DMS 273 (cell line): ENCODE measurements around the gene CIROP.

Source experiments
- DNase-seq: peaks from one replicate; lab custom pipeline; 2025; ENCODE audit not compliant: unreplicated experiment; lab: John Stamatoyannopoulos, UW

The CIROP gene

DNA sequence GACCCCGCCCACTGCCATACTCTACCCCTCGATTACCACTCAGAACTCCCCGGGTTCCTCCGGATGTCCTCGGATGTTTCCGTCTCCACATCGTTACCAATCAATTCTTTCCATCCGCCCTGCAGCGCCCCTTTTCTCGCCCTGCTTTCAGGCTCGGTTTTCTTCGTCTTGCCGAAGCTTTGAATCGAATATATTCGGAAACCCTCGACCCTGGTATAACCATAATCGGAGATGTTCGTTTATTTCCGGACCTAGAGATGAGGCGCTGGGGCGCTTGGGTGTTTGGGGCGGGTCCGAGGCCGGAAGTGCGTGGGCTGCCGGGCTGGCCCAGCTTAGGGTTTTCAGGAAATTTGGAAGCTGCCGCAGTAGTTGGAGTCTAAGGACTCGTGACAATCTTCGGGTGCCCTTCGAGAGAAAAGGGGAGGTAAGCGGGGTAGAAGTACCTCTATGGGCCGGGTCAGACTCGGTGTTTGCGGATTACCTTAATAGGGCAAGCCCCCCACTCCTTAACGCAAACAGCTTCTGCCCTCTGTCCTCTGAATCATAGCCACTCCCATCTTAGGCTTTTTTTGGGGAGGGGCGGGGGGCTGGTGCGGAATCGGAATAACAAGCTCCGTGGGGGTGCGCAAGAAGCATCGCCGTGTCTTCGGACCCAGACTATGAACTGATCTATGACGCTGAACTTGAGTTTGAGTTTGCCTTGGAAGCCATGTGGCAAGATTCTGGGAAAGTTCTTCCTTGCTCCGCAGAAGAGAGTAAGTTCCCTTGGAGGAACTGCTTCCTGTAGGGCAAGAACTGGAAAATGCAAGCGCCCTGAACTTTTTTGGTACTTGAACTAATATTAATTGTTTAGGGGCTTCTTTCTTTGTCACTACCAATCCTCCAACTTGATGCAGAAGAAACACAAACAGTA is 9.3 kb downstream of the CIROP start, which contains the start of gene C14orf119:
Gene C14orf119 (plus strand): TSS at position 310 of the 913 bp plus-strand sequence. CDS start 2,154 bp downstream, outside the sequence.
- DNase-seq = no peak

DNA sequence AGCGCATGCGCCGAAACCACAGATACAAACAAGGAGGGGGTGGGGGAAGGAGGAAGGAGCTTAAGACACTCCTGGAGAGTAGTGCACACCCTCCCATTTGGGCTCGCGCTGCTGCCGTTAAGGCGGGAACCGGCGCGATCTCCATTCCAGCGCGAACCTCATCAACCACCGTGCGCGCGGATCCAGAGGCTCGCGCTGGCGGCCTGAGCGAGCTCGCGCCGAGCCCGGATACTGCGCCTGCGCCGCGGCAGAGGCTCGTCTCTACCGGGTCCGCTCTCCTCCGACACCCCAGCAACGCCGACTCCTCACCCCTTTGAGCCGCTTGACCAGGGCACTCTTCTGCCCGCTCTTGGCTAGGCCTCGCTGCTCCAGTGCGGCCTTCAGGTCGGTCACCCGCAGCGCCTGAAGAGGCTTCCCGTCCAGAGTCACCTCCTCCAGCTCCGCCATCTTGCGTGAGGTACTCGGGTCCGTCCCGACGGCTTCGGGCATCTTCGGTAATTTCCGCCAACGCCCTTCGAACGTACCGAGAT is 10.1 kb downstream of the CIROP start, which contains the start of gene ACIN1:
Gene ACIN1 (minus strand): TSS at position 471 of the 530 bp plus-strand sequence. CDS start 24 bp downstream, at position 447.
- no peak for DNase-seq

DNA sequence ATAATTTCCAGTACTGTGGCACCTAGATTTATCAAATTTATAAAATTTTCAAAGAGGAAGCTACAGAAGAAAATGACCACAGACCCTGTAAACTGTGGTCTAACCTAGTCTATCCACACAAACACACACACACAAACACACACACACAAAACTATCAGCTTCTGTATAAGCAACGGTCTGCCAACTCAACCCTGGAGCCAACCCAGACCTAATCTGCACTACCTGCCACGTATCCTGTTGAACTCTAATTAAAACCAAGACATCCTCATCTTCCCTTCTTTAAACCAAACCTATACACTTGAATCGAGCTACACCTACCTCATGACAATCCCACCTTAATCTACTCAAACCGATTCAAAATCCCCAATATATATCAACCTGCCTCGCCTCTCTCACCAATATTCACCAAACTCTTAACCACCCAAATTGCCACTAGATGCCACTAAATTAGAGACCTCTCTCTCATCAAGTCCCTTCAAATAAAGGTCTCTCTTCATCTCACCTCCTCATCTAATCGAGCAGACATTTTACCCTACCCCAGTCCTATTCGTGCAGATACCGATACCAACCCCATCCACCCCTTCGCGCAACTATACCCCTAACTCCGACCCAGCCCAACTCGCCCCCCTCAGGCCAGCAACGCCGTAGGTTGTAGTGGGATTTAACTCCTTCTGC is 10.7 kb downstream of the CIROP start:
- no peak for DNase-seq

DNA sequence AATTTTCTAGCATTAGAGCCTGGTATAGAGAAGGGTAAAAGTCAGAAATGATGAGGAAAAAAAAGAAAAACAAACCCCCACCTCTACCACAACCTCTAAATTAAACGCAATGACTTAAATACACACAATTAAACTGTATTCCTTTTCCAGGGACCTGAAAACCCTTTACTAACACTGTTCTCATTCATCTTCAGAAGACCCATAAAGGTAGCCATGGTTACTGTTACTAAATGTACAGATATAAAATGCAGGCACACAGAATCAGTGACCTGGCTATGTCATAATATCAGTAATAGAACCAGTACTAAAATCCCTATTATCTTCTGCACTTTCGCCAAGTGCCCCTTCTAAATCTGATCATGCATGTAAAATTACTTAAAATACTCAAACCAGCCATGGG is 11.3 kb downstream of the CIROP start:
- no peak for DNase-seq

DNA sequence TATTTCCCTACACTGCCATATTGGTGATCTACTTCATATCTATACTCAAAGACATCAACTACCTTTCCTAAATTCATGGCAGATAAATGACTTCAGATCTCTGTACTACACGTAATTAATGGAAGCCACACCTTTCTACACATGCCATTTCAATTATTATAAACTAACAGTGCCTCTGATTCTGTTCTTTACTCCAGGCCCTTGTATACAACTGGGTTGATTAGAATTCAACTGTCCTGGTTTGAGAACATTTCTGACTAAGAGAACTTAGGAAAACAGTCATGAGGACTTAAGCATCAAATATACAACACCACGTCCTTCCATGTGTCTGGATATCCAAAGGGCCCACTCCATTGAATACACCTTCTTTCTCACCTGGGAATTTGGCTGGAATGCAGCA is 11.7 kb downstream of the CIROP start:
- no peak for DNase-seq

DNA sequence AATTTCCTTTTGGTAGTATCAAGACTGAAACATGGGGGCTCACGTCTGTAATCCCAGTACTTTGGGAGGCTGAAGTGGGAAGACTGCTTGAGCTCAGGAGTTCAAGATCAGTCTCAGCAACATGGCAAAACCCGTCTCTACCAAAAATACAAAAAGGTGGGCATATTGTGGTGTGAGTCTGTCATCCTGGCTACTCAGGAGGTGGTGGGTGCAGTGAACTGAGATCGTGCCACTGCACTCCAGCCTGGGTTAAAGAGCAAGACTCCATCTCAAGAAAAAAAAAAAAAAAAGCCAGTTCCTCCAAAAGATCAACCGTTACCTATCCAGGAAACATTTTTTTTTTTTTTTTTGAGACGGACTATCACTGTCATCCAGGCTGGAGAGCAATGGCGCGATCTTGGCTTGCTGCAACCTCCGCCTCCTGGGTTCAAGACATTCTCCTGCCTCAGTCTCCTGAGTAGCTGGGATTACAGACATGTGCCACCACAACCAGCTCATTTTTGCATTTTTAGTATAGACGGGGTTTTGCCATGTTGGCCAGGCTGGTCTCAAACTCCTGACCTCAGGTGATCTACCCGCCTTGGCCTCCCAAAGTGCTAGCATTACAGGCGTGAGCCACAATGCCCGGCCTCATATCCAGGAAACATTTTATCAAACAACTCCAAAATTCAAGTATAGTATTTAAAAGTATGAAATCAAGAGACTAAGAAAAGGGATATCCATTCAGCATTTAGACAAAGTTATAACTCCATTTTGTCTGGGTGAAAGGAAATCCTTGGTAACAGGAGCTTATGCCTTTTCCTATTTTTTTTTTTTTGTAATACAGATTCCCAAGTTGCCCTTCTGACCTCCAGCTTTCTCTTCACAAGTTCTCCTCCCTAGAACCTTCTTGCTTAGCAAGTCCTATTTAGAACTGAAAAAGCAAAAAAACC is 13.2 kb downstream of the CIROP start:
- DNase-seq = no peak

DNA sequence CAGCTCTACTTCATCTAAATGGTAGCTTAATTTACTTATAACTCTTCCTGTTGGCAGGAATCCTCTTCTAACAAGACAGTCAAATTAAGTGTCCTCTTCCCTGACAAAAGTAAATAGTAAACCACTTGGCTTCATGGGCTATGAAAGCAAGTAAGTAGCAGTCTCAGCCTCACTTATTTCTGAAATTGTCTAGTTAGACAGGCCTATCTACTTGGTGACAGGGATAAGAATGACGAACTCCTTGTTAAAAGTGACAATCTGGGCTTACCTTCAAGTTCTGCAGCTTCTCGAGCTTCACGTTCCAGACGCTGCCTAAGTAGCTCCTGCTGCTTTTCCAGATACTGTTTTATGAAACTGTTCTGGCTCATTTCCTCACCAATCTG is 14.5 kb downstream of the CIROP start:
- no peak for DNase-seq

DNA sequence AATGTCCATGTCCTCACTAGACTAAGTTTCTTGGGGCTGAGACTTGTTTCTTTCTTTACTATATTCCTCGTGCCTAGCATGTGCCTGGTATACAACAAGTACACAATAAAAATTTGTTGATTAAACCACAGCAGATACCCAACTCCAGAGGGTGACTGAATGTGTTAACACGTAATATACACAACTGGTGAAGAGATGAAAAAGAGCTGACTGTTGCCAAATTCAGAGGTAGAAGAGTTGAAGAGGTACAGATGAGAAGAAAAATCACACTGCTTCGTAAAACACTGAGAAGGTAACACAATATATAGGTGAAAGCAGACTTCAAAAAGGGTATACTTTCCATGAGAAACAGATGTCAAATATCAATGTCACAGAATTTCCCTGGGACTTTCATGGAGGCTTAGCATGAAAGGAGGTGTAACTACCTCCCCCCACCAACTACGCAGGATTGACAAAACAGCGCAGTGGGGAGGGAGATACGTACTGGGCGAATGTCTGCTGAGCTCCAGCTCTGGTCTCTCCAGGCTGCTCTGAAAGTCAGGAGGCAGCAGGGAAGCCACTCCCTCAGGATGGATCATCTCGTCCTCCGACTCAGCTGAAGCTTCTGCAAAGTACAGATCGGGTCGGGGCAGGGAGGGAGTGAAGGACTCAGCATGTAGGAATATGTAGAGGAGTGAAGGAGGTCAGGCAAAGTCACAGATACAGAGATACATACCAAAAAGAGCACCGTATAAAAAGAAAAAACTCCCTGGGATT is 15.1 kb downstream of the CIROP start:
- DNase-seq = no peak

DNA sequence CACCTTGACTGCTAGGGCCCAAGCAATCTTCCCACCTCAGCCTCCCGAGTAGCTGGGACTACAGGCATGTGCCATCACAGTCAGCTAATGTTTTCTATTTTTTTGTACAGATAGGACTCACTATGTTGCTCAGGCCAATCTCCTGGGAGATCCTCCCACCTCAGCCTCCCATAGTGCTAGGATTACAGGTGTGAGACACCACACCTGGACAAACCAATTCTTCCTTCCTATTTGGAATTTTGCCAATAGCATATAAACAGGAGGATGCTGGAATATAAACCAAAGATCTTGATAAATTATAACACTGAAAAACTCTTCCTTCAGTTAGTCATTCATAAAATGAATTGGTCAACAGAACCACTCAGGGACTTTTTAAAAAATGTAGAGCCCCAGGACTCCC is 18.2 kb downstream of the CIROP start:
- no peak for DNase-seq

DNA sequence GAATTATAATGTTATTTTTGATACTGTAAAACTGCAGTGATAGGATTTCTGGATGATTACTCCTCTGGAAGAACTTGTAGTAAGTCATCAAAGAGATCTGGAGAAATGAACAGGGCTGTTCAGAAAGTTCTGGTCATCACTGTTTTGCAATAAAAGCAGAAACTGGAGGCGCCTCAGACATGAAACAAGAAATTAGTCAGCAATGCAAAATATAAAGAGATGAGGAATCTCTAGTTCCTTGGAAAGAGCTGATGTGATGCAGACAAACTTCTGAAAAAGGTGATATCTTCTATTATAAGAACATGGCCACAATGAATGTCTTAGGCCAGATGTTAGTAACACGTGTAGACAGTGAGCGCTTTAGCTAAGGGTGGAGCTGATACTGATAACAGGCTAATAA is 19.3 kb downstream of the CIROP start:
- DNase-seq = no peak

DNA sequence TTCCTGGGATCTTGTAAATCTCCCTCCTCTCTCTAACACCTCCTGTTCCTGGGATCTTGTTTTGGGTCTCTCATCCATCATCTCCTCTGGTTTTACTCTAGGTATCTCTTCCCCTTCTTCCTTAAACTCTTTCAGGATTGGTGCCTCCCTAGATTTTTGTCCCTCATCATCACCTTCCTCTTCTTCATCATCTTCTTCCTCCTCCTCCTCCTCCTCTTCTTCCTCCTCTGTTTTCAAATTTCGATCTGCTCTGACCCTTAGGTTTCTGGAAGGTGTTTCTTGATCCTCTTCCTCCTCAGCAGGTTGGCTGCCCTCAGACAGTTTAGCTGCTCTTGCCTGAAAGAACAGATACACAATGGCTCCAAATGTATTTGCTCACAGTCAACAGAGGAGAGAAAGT is 24.3 kb downstream of the CIROP start:
- no peak for DNase-seq

DNA sequence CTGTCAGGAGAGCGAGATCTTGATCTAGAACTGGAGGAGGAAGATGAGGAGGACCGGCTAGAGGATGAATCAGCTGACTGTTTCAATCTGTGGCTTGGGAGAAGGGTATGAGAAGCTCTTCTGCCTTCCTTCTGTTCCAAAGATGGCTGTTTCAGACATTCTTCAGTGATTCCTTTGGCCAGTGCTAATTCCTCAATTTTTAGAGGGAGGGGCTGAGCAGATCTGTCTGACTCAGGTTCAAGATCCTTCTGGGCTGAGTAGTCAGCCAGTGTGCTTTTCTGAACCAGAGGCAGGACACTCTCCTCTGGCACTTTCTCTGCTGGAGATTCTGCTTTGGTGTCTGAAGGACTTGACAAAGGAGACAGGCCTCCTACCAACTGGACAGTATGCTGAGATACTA is 25.1 kb downstream of the CIROP start:
- no peak for DNase-seq

DNA sequence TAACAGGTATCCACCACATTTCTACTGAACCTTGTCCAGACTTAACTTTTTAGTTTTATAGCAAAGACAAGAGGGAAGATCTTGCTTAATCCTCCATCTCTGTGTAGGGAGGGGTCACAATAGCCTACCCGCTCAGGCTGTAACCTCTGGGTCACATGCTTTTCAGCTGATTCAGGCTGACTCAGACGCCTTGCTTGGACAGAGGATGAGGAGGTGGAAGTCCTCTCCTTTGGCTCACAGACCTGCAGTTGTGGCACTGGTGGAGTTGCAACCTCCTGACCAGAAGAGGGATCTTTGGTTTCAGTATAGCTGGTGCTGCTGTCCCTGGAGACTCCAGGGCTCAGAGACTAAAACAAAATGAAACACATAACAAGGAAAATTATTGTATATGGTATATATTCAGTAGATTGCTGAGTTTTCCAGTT is 26.1 kb downstream of the CIROP start:
- DNase-seq = no peak

DNA sequence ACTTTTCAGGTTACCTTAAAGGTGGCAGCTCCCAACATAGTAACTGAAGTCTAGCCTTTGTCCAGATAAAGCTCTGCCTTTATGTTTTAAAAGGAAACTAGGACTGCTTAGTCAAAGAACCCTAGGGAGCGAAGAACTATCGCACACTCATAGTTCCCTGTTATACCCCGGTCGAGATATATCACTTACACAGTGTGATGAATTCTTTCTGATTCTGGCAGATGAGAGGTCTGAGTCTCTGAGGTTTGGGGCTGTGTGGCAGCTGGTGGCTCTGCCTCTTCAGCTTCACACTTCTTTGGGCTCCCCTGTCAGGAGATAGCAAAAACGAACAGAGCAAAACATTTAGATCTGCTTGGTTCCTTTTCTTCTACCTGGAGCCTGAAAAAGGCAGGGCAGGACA is 26.8 kb downstream of the CIROP start:
- no peak for DNase-seq

DNA sequence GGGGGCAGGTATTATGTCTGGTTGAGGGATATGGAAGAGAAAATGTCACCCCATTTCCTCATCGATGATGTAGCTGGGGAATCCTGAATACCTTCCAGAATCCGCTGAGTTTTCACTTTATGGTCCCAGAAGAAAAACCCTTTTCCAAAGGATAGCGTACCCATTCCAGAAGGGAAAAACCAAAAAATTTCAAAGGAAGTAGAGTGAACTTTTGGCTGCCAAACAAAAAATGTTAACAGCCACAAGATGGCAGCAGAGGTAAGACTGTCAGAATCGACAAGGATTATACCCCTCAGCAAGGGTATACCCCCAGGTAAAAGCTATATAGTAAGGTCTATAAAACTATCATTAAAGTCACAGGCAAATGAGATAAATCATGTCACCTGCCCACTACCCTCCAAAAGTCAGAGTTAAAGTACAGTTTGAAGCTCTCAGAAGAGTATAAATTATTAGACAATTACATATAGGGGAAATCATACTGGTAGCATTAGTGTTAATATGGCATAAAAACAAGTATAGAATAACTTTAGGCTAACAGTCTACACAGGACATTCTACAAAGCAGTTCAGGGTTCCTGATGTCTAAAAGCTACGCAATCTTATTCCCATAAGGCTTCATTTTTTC is 27.9 kb downstream of the CIROP start:
- no peak for DNase-seq

DNA sequence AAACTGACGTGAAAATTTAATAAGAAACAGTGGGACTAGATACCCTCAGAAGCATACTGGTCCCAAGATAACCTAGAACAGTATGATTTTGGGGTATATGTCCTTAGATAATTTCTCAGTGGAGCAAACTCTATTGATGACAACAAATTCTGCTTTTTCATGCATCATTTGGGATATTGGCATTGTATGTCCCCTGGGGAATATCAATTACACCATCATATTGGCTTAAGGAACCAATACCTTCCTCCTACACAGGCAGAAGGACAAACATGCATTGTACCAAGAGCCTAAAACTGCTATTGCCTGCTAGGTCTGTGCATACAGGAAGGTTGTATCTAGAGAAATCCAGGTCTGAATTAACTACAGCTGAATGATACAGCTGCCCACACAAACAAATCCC is 29.9 kb downstream of the CIROP start:
- DNase-seq = no peak

DNA sequence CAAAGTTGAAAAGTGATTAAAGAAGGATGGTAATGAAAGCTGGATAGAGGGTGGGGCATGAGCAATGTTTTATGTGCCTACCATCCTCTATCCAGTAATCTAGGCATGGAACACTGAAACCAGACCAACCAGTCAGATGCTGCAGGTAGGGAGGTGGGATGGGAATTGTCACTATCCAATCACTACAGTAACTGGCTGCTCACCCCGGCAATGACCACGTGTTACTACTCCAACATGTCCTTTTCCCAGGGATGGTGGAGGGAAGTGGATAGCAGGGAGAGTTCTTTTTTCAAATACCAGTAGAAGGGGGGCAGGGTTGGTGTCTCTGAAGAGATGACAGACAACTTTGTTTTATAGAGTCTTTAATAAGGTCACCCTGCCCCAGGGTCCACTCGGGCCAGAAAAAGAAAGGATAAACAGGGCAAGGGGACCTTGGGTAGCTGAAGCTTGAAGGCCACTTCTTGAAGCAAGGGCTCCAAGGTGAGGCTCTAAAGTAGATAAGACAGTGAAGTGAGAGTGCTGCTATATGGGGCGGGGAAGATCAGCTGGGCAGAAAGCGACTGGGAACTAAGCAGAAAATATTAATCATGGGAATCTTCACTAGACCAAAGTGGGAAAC is 32.8 kb downstream of the CIROP start:
- DNase-seq = no peak

DNA sequence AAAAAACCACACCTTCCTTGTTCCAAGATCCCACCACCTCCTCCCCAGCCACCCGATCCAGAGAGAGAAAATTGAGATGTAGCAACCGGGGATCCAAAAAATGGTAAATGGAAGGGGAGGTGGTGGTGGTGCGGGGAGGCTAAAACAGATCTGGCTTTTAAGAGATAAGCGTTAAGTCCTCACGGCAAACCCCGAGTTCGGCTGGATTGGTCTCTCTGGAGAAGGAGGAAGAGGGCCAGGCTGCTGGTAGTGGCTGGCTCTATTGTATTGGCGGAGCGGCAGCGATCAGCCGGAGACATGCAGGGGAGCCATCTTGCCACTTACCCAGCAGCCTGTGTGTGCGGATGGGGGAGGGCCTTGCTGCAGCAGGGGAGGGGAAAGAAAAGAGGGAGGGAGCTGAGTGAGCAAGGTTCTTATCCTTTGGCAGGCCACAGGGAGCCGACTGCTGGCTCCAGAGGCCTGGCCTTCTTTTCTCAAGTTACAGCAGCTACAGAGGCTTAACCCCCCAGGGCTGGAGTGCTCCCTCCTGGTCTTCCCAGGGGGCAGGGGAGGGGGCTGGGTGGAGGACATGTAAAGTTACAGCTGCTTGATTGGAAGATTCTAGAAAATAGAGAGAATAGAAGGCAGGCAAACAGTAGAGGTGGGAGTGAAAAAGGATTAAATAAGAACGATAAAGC is 33.4 kb downstream of the CIROP start:
- DNase-seq = no peak
